Measurements from ENCODE around the gene WDR37.
"Not testable (repeated sequence)": the region's sequence is repeated elsewhere in the genome, so short reads cannot be mapped to it uniquely, and the experiment has no call there.

WDR37 gene

DNA sequence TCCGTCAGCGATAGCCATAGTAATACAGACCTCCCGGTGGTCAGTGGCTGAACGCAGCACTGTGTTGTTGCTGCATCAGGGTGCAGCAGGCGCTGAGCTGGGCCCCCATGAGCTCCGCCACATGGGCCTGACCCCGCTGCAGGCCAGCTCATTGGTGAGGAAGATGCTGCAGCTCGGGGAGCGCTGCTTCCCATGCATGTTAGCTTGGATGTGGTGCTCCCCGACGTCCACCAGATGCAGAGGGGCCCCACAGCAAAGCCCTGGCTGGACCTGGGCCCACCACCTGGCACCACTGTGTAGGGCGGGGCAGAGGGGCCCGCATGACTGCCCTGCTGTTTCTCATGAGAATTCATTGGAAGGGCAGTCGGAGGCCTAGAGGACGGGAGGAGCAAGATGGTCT is 50.8 kb downstream of the WDR37 start:
- DNase-seq (ENCODE audit: low read depth) = no peak

DNA sequence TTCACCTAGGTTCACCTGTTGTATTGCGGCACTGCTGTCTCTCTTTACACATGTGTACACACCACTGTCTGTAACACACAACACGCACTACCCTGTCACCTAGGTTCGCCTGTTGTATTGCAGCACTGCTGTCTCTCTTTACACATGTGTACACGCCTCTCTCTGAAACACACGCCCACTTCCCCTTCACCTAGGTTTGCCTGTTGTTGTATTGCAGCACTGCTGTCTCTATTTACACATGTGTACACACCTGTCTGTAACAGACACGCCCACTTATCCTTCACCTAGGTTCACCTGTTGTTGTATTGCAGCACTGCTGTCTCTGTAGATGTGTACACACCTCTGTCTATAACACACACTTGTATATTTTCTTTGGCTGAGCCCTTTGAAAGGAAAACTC is 51.5 kb downstream of the WDR37 start:
- no peak for DNase-seq (ENCODE audit: low read depth)

GRCh38 chr10:1109795-1110673 is 53.8 kb downstream of the WDR37 start:
- DNase-seq (ENCODE audit: low read depth) = peak; percentile 95

GRCh38 chr10:1110674-1111119 is 54.5 kb downstream of the WDR37 start:
- DNase-seq (ENCODE audit: low read depth) = no peak

- DNase-seq (ENCODE audit: low read depth) = no peak
Measured at GRCh38 chr10:1114315-1114714, 58.1 kb downstream of the WDR37 start.

- DNase-seq (ENCODE audit: low read depth) = no peak
Measured at GRCh38 chr10:1114719-1115606, 58.8 kb downstream of the WDR37 start.

- DNase-seq (ENCODE audit: low read depth) = no peak
Measured at GRCh38 chr10:1115607-1115955, 59.4 kb downstream of the WDR37 start.

GRCh38 chr10:1116051-1116450 is 59.9 kb downstream of the WDR37 start:
- DNase-seq (ENCODE audit: low read depth) = no peak

GRCh38 chr10:1116696-1117280 is 60.6 kb downstream of the WDR37 start:
- no peak for DNase-seq (ENCODE audit: low read depth)

DNA sequence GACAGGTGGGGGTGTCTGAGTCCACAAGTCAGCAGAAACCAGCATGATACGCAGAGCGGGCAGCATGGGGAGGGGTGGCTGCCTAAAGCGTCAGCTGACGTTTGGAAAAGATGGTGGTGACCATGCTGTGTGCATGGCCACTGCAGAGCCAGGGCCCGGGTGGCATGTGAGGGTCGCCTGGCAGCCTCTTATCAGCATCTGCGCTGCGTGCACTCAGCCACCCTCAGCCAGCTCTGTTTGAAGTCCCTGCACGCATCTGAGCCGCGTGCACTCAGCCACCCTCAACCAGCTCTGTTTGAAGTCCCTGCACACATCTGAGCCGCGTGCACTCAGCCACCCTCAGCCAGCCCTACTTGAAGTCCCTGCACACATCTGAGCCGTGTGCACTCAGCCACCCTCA is 61.5 kb downstream of the WDR37 start:
- DNase-seq (ENCODE audit: low read depth) = no peak

GRCh38 chr10:1118318-1118717 is 62.1 kb downstream of the WDR37 start:
- not testable (repeated sequence) for DNase-seq (ENCODE audit: low read depth)

DNA sequence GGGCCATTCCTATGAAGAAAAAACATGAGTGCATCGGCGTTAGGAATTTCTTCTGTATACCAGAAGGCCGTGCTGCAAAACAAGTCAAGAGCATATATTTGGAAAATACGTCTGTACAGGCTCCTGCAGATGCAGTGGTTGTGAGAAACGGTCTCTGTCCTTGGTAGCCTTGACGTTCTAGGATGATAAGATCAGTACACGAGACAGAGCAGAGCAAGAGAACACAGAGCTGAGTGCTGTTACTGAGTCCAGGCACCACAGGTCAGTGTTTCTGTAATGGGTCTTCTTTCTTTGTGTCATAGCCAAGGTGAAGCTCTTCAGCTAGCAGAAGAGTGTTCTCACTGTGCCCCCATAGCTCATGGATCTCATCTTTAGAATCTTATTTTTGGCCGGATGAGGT is 62.8 kb downstream of the WDR37 start:
- DNase-seq (ENCODE audit: low read depth) = no peak

GRCh38 chr10:1119501-1119900 is 63.3 kb downstream of the WDR37 start:
- DNase-seq (ENCODE audit: low read depth) = no peak

DNA sequence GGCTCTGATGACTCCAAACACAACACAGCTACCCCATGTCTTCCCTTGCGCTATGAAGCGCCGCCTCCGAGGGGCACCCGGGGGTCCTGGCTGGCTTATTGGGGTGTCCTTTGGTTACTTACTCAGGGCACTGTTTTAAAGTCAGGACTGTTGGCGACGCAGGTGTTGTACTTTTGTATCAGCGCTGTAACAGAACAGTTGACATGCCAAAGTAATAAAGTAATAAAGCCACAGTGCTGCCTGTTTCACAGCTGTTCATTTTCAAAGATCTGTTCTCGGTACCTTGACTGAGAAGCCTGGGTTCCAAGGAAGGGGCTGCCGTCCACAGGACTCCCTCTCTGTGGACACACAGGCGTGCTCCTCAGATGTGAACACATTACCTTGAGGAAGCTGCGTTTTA is 64.1 kb downstream of the WDR37 start:
- DNase-seq (ENCODE audit: low read depth) = no peak

GRCh38 chr10:1120801-1121211 is 64.6 kb downstream of the WDR37 start:
- no peak for DNase-seq (ENCODE audit: low read depth)

GRCh38 chr10:1121271-1121970 is 65.2 kb downstream of the WDR37 start:
- DNase-seq (ENCODE audit: low read depth) = no peak

GRCh38 chr10:1122349-1122748 is 66.2 kb downstream of the WDR37 start:
- no peak for DNase-seq (ENCODE audit: low read depth)

DNA sequence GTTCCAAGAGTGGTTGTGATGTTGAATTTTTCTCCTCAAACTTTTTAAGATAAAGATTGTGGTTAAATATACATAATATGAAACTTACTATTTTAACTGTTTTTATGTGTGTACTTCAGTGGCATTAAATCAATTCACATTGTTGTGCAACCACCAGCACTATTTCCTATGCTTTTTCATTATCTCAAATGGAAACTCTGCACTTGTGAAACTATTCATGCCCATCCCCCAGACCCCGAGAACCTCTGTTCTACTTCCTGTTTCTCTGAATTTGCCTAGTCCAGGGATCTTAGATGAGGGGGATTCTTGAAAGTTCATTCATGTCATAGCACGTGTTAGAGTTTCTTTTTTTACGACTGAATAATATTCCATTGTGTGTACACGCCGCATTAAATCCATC is 67.0 kb downstream of the WDR37 start:
- no peak for DNase-seq (ENCODE audit: low read depth)

GRCh38 chr10:1123972-1124371 is 67.8 kb downstream of the WDR37 start:
- no peak for DNase-seq (ENCODE audit: low read depth)

DNA sequence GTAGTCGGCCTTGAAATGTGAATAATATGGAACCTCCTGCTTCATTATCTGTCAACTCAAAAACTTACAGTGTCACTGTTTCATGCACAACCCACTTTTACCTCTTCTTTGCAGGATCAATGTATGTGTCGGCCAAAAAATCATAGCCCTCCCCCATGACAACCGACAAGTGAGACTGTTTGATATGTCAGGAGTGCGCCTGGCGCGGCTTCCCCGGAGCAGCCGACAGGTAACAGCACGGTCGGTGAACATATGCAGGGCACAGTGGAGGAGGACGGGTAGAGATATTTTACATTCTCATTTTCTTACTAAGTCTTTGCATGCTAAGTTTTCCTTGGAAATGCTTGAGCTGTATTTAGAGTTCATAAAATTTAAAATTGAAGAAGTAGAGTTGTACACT is 68.6 kb downstream of the WDR37 start:
- no peak for DNase-seq (ENCODE audit: low read depth)

DNA sequence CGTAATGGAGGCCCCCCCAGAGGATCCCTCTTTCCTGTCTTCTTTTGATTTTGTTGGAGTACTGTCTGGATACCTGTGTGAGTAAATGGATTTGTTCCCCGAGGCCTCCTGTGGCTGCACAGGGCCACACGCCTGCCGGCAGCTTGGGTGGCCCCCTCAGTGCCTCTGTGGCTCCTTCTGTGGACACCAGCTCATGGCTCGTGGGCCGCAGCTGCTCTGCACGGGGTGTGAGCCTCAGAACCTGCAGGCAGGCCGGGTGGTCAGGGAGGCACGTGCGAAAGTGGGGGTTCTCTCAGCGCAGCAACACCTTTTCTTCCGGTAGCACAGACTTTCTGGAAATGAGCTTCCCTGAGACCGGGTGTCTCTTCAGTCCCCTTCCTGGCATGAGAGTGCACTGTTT is 70.3 kb downstream of the WDR37 start:
- no peak for DNase-seq (ENCODE audit: low read depth)

DNA sequence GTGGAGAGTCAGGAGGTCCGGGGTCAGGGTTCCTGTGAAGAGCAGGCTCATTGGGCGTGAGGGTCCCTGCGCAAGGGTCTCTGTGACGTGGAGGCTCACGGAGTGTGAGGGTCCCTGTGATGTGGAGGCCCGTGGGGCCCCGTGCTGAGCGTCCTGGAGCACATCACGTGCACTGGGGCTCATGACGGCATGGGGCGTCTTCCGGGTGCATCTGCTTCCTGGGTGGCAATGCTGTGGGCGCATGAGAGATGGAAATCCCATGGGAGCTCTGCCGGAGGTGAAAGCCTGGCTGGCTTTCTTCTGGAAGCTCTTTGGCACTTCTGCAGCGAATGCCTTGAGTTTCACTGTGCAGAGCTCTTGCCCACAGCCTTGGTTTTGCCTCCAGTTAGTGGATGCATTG is 71.4 kb downstream of the WDR37 start:
- DNase-seq (ENCODE audit: low read depth) = no peak
